HG02610 (cell line): ENCODE results near the gene SF3B2.
A peak's percentile ranks its signal among the peaks of the same experiment; 100 is the strongest.
"Not testable (repeated sequence)": the region's sequence is repeated elsewhere in the genome, so short reads cannot be mapped to it uniquely, and the experiment has no call there.

Source experiments
- ATAC-seq: cut with Tn5 transposase; IDR thresholded peaks from one replicate; pipeline ENCODE4 v1.9.1; 2021; ENCODE audit warnings: mild to moderate bottlenecking, moderate library complexity; ENCODE audit not compliant: unreplicated experiment

Gene SF3B2

DNA sequence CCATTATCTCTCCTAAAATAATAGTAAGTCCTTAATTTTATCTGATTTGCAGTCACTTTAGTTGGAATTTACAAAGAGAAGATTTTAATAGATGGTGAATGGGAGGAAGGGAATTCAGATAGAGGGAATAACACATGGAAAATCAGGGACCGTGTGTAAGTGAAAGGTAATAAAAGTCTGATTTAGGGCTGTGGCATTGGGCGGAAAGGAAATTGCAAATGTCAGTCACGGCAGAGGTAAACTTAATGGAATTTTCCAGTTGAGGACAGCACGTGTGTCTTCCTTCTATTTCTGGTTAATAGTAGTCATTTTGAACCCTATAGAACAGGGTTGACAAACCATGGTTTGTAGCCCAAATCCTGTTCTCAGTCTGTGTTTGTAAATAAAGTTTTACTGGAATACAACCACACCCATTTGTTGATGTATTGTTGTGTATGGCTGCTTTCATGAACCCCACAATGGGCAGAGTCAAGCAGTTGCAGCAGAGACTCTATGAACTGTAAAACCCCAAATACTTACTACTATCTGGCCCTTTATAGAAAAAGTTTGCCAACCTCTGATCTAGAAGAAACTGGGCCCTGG, 52.0 kb downstream of the SF3B2 start:
- ATAC-seq = no peak

DNA sequence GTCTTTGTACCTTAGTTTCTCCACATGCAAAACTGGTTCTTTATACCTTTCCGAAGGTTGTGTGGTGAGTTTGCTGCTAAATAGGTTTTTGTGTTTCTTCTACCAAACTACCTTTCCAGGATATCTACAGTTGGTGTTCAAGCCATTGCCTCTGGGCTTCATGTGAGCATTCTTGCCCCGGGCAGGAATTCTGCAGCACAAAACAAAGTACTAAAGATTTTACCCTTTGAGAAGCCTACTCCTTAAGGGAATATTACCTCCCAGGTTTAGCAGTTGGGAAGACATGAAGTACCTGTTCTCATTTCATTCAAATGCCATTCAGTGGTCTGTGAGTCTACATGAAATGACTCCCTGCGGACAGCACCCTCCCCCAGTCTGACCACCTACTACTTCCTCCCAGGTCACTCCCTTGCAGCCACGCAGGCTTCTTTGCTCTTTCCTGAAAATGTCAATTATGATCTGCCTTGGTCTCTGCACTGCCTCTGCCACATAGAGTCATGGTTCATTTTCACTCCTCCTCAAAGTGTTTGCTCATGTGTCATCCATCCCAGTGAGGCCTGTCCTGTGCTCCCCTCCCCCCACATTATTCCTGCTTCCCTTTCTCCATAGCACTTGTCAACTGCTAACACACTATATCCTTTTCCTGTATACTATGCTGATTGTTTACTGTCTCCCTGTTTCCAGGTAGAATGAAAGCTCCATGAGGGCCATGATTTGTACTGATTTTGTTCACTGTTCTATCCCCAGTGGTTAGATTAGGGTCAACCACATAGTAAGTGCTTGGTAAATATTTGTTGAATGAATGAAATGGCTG, 54.8 kb downstream of the SF3B2 start:
- ATAC-seq = no peak

DNA sequence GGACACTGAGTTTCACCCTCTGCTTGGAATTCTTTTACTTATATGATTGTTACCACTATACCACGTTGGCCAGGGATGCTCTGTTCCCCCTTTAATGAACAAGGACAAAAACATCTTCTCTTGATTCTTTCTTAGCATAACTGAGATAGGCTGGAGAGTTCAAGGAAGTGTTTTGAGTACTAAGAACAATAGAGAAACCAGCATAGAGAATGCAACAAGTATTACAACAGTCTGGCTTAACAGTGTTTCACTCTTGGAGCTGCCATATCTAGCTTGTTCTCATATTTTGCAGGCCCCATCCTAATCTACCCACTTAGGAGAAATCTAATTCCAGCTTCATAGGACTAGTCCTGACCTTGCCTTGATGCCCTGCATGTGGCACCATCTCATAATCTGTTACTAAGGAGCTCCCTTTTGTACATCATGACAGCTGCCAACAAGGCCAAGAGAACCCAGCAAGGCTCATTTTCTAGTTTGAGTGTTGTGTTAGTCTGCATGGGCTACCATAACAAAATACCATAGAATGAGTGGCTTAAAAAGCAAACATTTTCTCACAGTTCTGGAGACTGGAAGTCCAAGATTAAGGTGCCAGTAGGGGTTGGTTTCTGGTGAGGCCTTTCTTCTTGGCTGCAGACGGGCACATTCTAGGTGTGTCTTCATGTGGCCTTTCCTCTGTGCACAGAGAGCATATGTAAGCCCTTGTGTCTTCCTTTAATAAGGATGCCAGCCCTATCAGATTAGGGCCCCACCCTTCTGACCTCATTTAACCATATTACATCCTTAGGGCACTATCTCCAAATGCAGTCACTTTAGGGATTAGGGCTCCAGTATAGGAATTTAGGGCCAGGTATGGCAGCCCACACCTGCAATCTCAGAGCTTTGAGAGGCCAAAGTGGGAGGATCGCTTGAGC, 55.7 kb downstream of the SF3B2 start:
- ATAC-seq = no peak

DNA sequence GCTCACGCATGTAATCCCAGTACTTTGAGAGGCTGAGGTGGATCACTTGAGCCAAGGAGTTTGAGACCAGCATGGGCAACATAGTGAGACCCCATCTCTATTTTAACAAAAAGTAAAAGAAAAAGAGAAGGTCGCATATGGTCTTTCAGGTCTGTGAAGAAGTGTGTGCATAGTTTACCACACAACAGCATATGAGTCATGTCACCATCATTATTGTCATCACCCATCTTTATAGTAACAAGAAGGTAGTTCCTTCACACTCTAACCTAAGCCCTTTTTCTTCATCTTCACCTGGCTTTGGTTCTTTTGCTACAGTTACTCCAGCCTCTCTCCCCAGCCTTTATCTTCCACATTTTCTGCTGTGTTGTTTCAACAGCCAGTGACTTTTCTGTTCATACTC, 57.1 kb downstream of the SF3B2 start:
- ATAC-seq = no peak

DNA sequence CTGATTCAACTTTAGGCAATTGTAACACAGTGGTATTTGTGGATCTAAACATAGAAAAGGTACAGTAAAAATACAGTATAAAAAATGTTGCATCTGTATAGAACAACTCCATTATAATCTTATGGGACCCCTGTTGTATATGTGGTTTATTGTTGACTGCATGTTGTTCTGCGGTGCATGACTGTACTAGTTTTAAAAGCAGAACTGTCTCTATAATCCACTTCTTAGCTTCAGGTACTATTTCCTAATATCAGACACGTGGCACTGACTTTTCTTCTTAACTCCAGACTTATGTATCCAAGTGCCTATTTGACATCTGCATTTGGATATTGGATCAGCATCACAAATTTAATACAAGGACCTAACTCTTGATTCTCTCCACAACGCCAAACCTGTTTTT, 59.0 kb downstream of the SF3B2 start:
- no peak for ATAC-seq

DNA sequence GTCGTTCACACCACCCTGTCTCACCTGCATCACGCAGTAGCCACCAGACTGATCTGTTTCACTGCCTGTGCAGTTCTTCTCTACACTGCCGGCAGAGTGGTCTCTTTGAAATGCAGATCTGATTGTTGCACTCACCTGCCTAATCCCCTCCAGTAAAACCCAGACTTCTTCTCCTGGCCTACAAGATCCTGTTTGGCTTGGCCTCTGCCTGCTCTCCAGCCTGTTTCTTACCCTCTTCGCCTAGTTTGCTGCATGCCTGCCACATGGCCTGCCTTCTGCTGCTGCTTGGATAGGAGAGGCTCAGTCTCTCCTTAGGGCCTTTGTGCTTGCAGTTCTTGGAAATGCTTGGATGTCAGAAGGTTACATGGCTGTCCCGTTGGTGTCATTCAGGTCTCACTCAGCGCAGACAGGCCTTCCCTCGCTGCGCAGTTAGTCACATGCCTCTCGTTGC, 59.9 kb downstream of the SF3B2 start:
- no peak for ATAC-seq

DNA sequence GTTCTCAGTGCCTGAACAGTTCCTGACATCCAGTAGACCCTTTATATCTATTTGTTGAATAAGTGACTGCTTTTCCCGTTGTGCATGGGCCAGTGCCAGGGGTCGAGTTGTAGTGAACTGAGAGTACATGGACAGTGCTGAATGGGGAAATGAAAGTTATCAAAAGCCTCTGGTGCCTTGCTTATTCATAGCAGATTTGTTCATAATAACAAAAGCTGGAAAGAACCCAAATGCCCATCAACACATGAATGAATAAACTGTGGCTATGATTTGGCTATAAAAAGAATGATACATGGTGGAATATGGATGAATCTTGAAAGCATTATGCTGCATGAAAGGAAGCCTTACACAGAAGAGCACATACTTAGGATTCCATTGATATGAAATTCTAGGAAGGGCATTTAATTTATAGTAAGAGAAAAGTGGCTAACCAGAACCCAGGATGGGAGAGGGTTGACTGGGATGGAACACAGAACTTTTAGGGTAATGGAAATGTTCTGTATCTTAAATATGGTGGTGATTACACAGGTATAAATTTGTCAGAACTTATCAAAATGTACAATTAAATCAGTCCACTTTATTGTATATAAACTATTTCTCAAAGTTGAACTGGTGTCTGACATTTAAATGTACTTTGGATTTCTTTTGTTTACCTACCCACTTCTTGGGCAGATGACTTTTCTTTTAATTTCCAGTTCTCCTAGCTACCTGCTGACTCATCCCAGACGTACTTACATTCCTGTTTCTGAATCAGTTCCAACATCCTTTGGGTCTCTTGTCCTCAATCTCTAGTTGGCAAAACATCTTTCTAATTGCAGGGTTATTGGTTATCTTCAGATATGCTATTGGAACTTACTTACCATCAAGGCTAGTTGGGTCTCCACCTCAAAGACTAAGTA, 60.7 kb downstream of the SF3B2 start:
- ATAC-seq = no peak

DNA sequence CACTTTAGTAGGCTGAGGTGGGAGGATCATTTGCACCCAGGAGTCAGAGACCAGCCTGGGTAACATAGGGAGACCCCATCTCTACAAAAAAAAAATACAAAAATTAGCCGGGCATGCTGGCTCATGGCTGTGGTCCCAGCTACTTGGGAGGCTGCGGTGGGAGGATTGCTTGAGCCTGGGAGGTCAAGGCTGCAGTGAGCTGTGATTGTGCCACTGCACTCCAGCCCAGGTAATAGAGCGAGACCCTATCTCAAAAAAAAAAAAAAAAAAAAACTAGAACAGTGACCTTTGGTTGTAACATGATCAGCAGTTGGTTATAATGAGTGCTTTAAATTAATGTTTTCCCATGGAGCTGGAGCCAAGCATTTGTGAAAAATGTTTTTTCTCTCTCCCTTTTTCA, 62.8 kb downstream of the SF3B2 start:
- ATAC-seq = not testable (repeated sequence)

DNA sequence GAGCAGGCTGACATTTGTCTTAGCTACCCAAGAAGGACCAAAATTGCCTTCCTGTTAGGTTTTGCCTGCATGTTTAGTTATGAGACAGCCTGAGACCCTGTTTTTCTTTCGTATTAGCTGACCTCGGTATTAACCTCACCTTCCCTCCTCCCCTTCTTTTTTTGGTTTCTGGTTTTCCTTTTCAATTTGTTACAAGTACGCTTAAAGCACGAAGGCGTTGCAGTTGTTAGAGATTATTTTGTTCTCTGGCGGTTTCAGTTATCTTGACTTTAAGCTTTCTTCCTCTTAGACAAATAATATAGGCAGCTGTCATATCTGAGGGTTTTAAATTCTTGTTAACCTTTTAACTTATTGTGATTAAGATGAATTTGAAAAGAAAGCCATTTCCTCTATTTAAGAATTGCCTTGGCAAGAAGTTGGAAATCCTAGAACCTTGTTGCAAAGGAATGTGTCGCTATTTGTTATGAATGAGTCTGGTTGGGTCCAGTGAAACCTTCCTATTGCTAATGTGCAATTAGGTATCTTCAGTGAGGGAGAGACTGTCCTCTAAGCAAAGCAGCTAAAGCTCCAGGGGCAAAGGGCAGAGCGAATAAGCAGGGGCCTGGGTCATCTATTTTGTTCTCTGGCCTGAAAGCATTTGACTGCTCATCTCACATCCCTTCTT, 63.6 kb downstream of the SF3B2 start:
- peak; percentile 46 for ATAC-seq

DNA sequence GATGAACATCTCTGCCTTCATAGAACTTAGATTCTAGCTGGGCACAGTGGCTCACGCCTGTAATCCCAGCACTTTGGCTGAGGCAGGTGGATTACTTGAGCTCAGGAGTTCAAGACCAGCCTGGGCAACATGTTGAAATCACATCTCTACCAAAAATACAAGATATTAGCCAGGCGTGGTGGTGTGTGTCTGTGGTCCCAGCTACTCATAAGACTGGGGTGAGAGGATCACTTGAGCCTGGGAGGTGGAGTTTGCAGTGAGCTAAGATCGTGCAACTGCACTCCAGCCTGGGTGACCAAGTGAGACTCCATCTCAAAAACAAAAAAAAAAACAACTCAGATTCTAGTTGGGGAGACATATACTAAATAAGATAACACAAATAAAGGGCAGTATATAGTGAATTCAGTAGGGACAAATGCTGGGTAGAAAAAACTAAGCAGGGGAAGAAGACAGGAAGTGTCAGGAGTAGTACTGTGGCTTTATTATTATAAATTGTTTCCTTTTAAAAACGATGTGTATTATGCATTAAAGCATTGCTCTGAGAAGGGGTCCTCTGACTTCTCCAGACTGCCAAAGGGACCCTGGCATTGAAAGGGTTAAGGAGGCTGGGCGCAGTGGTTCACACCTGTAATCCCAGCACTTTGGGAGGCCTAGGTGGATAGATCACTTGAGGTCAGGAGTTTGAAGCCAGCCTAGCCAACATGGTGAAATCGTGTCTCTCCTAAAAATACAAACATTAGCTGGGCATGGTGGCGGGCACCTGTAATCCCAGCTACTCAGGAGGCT, 64.6 kb downstream of the SF3B2 start:
- ATAC-seq = no peak

DNA sequence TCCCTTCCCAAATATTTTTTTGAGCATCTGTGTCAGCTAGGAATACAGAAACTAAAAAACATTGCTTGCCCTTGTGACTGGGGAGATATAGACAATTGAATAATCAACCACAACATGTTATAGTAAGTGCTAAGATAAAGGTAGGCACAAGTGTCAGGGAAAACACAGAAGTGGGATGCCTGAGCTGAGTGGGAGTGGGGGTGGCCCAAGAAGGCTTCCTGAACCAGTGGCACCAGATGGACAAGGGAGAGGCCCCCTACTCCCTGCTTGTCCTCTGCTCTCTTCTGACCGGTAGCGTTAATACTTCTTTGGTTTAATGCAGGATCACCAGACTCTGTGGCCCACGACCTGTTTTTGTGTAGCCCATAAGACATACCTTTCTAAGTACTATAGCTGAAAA, 66.7 kb downstream of the SF3B2 start:
- no peak for ATAC-seq
